HG03457 (cell line): ENCODE data around the gene CYFIP2.

Experiments used
- ATAC-seq: cut with Tn5 transposase; IDR thresholded peaks from one replicate; pipeline ENCODE4 v1.9.1; 2021; ENCODE audit warnings: moderate number of reproducible peaks; ENCODE audit not compliant: unreplicated experiment

CYFIP2 gene

DNA sequence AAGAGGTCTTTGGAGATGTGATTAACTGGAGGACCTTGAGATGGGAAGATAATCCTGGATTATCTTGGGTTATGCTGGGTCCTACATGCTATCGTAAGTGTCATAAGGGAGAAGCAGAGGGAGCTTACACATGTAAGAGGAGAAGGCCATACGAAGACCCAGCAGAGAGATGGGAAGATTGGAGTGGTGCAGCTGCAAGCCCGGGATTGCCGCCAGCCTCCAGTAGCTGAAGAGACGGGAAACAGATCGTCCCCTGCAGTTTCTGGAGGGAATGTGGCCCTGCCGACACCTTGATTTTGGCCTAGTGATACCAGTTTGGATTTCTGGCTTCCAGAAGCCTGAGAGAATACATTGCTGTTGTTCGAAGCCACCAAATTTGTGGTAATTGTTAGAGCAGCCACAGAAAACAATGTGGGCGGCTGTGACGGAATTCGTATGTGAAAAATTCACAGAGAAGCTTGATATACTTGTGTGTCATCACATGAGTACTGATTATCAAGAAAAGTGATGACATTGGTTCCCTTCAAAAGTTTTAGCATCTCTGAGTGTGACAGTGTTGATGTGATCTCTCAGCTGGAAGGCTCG lies 86.9 kb downstream of the CYFIP2 start:
- ATAC-seq = no peak

DNA sequence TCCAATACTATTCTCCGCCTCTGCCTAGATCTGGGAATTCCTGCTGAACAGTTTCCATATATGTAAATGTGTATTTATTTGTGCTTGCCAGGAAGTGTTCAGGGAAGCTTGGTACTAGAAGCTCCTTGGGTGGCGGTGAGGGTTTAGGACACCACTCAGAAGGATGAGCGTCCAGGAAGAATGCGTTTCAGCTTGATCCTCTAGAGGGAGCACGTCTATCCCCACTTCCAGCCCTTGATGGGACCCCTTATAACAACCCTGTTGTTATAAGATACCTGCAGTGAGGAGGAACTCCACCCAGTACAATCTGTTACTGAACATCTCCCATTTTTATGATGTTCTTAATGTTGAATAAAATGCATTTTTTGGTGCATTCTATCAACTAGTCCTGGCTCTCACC lies 88.9 kb downstream of the CYFIP2 start:
- ATAC-seq = no peak

DNA sequence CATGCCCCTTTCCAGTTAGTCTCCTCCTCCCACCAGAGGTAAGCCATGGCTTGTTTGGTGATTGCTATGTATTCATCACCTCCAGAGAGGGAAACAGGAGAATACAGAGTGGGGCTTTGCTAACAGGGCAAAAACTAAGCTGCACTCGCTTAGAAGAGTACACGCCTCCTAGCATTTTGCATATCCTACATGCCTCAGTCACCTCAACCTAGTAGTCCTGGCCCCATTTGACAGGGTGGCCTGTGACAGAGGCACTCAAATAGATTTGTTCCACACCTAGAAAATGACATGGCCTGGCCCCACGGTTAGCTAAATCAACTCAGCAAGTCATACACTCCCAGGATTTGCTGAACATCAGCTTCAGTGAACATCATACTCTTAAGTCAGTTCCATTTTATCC lies 90.7 kb downstream of the CYFIP2 start:
- no peak for ATAC-seq

DNA sequence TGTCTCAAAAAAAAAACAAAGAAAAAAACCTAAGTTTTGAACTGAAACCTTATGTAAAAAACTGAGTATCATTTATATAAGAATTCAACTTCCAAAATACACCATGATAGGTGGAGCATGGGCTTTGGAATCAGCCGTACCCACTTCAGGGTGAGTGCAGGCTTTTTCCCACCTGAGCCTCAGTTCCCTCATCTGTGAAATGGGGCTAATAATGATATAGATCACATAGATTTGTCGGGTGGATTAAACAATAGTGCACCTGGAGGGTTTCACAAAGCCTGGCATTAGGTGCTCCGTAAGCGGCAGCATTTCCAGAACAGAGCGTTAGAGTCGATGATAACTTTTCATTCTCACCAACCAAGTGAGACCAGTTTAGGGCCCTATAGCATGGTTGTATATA lies 91.9 kb downstream of the CYFIP2 start:
- ATAC-seq = no peak

DNA sequence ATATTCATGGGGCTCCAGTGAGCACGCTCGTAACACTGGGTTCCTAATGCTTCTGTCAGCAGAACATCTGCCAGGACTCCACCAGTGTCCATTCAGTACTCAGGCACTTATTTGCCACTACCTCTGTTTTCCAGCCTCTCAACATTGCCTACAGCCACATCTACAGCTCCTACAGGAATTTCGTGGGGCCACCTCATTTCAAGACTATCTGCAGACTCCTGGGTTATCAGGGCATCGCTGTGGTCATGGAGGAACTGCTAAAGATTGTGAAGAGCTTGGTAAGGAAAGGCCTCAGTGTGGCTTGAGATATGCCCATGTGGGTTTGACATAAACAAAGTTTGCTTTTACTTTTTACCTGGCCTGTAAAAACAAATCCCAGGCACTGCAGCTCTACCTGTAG lies 92.9 kb downstream of the CYFIP2 start:
- ATAC-seq = no peak

DNA sequence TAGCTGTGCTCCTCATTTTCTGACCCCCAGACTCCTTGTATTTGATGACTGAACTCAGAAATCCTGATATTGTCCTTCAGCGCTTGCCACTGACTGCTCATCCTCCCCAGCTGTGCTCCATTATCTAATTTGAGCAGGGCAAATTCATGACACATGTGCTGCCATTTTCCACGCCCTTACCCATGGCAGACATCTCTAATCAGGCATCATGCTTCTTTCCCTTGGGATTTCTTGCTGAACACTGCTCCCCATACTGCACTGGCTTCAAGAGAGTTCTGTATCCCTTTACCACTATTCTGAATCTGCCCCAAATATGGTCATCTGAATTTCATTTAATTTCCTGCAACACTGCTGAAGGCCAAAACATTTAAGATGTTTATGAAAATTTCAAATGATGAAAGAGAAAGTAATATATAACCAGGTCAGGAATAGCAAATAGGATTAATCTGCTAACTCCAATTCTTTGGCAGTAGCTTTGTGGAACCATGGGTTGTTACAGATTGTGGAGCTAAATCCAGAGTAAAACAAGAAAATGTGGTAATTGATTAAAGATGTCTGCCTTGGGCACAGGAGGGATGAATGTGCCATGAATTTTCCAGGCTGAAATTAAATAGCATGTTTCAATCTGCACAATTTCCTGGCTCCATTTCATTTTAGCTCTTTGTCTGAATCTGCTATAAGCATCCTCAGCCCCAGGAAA lies 93.6 kb downstream of the CYFIP2 start:
- ATAC-seq = no peak

DNA sequence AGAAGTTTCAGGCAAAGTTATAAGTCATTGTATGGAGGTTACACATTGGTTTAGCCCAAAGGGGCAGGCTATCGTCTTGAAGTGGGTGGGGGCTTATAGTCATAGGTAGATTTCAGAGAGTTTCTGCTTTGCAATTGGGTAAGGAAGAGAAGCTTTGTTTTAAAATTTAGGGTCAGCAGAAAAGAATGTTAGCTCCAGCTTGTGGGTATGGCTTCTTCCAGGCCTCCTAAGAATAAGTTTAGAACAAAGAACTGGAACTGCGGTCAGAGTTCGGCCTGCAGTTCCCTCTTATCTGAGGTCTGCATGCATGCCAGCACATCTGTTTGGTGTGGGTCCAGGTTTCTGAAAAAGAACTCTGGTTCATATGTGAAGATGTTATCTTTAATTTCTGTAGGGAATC lies 96.1 kb downstream of the CYFIP2 start:
- no peak for ATAC-seq

DNA sequence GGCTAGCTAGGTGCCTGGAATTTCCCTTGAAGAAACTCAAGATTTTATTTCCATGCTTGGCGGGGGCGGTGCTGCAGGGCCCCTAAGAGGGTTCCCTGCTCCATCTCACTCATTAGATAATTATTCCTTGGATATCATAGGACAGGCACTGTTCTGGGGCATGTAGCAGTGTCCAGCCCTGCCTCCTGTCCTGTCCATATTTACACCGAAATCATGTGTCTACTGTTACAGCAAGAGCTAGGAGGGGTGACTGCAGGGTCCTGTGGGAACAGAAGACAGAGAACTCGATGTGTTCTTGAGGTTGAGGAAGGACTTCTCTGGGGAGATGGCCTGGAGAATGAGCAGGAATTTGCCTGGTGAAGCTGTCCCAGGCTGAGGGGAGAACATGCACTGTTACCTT lies 96.6 kb downstream of the CYFIP2 start:
- ATAC-seq = no peak

DNA sequence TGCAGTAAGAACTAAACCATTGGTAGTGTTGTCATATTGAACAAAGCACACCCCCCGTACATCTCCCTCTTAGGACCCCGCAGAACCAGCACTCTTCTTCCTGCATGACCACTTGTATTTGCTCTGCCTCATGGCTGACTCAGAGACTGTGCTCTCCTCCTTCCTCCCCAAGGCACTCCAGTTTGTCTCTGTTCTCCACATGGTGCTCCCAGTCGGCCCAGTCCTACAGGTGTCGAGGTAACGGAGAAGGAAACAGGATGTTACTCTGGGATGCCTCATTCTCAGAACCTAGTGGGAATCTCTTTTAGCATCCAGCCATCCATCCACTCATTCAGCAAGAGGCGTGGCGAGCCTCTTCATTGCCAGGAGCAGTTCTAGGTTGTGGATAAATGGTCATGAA lies 97.1 kb downstream of the CYFIP2 start:
- ATAC-seq = no peak

DNA sequence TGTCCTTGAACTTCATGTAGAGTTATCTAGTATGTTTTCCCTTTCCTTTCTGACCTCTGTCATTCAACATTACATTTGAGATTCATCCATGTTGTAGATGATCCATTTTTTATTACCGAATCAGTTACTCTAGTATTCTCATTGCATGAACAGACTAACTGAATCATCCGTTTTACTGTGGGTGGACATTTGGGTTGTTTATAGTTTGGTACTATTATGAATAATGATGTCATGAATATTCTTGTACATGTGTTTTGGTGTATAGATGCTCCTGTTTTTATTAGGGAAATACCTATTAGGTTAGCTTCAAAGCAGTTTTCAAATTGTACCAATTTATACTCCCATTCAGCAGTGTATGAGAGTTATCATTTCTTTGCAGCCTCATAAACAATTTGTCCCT lies 99.8 kb downstream of the CYFIP2 start:
- ATAC-seq = no peak

DNA sequence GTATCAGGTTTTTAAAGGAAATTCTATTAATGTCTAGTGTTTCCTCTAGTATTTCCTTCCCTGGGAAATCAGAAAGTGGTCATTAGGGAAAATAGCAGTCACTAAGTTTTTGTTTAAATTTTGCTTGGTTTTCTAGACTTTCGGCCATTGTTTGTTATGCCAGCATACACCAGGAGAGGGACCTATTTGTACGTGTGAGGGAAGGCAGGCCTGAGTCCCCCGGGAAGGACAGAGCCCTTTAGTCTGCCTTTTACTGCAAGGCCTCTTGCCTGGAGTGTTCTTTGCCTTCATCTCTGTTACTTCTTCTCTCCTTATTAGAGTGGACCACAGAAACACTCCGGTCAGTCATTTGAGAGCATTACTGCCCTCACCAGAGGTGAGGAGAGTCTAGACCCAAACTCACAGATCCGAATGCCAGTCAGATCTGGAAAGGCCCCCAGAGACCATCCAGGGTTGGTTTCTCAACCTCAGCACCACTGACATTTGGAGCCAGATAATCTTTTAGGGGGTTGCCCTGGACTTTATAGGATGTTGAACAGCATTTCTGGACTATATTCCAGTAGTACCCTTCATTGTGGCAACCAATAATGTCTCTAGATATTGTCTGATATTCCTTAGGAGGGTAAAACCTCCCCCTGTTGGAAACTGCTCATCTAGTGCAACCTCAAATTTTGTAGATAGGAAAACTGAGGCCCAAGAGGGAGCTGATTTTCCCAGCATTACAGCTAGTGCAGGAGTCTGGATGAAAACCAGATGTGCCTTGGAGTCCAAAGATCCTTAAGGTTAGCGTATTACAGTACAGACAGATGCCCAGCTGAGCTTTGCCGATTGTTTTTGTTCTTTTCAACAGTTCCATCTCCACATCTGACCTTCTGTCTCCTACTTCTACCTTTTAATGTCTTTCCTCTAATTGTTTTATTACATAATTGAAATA lies 101.1 kb downstream of the CYFIP2 start:
- no peak for ATAC-seq

DNA sequence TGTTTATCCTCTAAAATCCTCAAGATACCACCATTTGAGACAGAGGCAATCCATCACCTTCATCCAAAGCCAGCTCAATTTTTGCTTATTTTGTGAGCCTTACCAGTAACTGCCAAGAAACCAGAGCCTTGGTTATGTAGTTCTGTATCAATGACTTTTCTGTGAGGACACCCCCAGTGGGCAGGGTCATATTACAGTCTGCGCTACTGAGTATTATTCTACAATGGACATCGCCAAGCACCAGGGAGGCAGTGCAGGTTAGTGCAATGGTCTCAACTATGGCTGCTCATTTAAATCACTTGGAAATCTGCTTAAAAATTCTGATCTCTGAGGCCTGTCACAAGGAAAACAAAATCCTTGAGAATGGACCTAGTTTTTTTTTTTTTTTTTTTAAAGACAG lies 103.6 kb downstream of the CYFIP2 start:
- ATAC-seq = no peak

DNA sequence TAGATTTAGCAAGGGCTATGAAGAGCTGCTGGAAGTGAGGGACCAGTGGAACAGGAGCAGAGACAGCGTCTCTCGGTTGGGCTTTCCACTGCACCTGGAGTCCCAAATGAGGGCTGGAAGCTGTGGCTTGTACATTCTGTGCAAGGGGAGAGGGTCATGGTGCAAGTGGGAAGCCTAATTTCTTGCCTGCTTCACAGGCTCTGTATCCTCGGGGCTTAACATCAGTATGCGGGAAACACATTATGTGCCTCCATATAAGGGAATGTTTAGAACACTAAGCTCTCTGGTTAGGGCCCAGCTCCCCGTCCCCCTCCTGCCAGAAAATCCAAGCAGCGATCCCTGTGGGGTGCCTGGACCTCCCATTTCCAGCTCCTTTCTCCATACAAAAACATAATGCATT lies 105.0 kb downstream of the CYFIP2 start:
- ATAC-seq = no peak

DNA sequence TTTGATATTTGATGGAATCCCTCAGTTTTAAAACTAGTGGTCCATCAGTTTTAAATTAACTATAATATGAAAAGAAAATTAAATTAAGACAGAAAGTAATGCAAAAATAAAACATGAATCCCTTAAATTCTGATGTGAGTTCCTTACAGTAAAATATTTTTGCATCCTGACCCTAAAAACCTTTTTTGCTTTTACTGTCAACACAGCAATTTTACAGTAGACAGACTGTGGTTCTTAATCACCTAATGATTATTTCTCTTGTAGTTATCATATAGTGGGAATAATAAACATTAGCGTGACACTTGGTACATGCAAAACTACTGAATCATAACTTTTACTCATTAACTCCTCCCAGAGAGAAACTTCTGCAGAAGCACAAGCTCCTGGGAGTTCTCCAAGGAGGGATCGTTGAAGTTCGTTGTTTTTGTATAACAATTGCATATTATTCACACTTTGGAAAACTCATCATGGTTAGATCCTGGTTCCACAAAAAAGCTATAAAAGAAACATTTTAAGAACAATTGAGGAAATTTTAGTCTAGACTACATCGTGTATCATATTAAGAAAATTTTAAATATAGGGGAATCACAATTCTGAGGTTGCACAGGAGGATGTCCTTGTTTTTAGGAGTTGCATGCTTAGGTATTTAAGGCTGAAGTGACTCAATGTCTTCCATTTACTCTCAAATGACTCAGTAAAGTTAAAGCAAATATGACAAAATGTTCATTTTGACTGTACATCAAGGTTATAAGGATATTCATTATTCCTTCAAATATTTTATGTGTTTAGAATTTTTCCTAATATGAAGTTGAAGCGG lies 105.9 kb downstream of the CYFIP2 start:
- ATAC-seq = no peak

DNA sequence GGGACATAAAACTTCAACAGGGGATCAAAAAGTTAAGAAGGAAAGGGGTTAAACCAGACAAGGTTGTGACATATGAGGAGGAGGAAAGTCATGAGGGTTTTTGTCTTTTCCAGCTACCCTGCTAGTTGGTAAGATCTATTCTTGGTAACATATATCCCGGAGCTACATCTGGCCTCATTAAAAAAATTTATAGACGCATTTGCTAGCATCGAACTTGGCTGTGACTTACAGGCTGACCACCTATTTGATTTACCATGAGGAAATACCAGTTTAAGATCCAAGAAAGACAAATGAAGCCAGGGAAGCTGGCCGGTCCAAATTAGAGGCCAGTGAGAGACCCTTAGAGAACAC lies 106.5 kb downstream of the CYFIP2 start:
- ATAC-seq = no peak

DNA sequence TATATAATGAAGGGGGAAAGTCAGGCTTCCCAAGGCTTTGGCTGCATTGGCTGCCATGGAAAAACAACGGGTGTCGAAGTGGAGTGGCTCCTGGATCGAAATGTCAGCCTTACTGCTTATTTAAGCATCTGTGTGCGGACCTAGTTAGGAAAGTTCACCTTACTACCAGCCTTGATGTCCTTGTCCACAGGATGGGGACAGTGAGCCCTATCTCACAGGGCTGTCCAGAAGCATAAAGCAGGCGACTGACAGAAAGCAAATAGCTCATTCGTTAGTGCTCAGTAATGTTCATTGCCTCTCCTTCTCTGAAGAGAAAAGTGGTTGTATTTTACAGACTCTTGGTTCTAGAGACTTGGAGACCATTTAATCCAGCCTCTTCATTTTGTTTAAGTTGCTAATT lies 112.6 kb downstream of the CYFIP2 start:
- ATAC-seq = no peak

DNA sequence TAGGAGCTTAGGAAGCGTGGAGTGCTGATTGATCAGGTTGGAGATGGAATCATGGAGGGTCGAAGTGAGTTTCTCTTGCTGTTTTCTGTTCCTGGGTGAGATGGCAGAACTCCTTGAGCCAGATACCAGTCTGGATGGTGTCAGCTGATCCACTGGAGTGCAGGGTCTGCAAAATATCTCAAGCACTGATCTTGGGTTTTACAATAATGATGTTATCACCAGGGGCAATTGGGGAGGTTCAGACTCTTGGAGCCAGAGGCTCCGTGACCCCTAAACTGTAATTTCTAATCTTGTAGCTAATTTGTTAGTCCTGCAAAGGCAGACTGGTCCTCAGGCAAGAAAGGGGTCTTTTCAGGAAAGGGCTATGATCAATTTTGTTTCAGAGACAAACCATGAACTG lies 114.1 kb downstream of the CYFIP2 start:
- no peak for ATAC-seq

DNA sequence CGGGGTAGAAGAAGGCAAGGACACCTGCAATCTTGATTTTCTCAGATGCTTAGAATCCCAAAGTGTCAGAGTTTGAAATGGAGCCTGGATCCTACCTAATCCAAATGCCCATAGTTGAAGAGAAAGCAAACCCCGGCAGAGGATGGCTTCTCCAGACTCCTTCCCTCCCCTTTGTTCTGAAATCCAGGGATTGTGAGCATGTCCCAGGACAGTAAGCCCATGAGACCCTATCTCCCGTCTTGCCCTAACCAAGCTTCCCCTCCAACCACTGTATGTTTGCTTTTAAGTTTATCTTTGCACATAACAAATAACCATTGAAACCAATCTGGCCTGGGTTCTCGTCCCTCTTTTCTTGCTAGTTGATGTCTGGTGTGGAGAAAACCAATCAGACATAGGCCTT lies 115.8 kb downstream of the CYFIP2 start:
- ATAC-seq = no peak

DNA sequence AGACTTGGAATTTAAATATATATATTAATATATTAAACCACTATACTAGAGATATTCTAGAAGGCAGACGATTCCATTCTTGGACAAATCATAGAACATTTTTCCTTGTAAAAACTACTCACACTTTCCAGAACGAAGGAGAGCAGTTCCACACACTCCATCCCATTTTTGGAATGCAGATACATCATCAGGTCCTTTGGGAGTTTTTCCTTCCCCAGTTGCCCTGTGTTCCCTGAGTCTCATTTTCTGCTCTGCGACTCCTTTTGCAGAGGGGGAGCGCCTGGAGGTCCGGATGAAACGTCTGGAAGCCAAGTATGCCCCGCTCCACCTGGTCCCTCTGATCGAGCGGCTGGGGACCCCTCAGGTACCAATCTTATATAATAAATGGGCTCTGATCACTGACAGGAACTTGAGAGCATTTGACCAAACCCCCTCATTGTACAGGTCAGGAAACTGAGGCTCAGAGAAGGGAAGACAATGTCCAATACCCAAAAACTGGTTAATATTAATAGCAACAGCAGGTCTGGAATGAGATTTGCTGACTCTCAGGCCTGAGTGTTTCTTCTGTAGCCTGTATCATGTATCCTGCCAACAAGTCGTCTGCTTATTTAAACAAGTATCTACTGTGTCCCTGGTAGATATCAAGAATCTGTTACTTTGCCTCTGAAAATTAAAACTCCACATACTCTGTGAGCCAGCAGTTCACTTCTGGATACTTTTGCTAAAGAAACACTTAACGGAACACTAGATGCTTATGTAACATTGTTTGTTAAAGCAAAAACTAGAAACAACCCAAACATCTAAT lies 117.3 kb downstream of the CYFIP2 start:
- ATAC-seq = no peak

DNA sequence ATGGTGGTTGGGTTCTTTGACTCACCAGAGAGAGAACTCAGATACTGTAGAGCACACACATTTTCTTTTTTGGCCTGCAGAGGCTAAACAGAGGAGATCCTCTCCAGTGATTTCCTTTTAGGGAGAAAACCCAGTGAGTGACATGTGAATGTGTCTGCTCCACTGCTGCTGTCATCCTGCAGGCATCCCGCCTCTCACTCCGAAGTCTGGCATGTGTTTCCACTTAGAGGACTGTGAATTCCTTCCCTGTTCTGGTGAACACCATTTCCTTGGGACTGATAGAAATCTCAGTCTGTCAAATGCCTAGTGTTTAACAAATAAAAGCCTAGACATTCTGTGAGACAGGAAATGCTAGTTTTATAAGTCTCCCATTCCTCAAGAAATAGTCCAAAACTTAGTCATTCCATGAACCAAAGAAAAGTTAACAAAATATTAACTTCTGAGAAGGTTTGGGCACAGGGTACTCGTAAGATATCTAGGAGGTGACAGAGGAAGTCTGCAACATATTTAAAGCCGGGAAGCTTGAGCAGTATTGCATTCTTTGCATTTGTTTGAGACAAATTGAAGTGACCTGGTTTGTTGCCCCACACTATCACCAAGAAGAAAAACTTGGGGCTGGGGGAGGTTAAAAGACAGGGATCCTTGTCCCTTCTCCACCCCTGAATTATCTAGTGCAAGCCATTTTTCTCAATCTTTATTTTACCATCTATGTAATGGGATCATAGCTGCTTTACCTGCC lies 119.2 kb downstream of the CYFIP2 start:
- no peak for ATAC-seq
